ENCODE data around the gene KCNQ1. TPM values are rescaled to one million over a fixed set of nuclear protein-coding genes. Genes with fewer than 3 reads are reported as not detected.

The KCNQ1 gene
- total RNA-seq, 1 donor from 2014 or later: 1.6 TPM

DNA sequence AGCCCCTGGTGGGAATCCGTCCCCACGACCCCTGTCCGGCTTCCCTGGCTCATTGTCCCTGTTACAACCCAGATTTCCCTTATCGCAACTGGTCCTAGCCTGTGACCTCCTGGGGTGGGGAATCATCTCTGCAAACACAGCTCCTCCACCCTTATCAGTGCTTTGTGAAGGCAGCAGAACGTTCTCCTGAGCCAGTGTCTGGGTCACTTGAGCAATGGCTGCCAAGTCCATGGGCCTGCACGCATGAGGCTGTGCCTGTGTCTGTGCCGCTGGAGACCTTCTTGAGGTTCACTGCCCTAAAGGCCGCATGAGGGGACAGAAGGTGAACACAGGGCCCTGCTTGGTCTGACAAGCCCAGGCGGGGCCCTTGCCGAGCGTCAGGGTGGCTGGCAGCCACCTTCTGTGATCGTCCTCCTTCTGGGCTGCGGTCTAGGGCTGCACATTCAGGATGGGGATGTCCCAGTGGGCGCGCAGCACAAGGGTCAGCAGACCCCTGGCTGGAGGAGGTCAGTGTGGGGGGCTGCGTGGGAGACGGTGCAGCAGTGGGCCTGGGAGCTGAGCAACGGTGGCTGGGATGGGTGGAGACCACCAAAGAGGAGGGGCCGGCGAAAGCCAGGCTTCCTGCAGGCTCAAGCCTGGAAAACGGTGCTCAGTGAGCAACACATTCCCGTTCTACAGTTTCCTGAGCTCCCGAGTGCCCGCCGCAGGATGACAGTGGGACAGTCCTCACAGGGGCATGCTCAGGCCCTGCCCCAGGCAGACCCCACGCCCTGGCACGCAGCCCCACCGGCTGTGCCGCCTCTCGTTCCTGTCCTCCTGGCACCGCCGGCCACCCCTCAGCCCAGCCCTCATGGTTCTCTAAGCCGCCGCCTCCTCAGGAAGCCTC lies 366.6 kb downstream of the KCNQ1 start:
- Histone ChIP-seq H3K36me3 (ENCODE audit: control insufficient read depth, insufficient read depth, low read length) (no peaks in the 10 kb centered on the region), H3K4me3 (ENCODE audit: low read depth, low read length) (no peak overlapping the region), H3K27me3 (ENCODE audit: control insufficient read depth, insufficient read depth, low read length) (peaks cover 13% of the 10 kb centered on the region)
- no peak for FAIRE-seq
- DNase-seq (ENCODE audit: low read depth): no peak
- TF ChIP-seq CTCF (IDR thresholded peaks at IDR 0.05; ENCODE audit: insufficient read depth, low read length, severe bottlenecking): no peak

DNA sequence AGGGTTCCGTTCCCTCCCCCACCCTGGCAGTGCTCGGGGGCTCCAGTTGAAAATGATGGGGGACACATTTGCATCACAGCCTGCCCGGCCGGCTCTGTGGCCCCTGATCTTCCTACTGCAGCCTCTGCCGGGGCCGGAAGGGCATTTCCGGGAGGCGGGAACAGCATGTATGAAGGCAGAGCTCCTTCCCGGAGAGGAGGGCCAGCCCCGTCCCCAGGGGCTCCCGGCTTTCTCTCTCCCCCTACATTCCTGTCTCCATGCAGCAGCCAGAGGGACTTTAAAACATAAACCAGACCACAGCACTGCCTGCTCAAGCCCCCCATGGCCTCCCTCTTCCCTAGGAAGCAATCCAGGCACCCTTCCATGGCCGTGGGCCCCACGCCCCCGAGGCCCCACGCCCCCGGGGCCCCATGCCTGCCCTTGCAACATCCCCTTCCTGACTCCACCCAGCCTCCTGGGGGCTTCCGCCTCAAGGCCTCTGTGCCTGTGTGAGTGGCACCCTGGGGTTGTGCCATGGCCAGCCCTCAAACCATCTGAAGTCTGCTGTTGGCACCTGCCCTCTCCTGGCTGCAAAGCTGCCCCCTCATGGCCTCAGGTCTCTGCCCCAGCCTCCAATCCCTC lies 367.7 kb downstream of the KCNQ1 start:
- Histone ChIP-seq H3K36me3 (ENCODE audit: control insufficient read depth, insufficient read depth, low read length) (no peaks in the 10 kb centered on the region), H3K27me3 (ENCODE audit: control insufficient read depth, insufficient read depth, low read length) (peaks cover 9% of the 10 kb centered on the region), H3K4me3 (ENCODE audit: low read depth, low read length) (no peak overlapping the region)
- DNase-seq (ENCODE audit: low read depth) (no peak), FAIRE-seq (no peak)
- TF ChIP-seq CTCF (IDR thresholded peaks at IDR 0.05; ENCODE audit: insufficient read depth, low read length, severe bottlenecking): no peak

GRCh38 chr11:2813141-2813908 lies 368.5 kb downstream of the KCNQ1 start:
- TF ChIP-seq CTCF (IDR thresholded peaks at IDR 0.05; ENCODE audit: insufficient read depth, low read length, severe bottlenecking): no peak
- Histone ChIP-seq H3K27me3 (ENCODE audit: control insufficient read depth, insufficient read depth, low read length) (peaks cover 4% of the 10 kb centered on the region), H3K4me3 (ENCODE audit: low read depth, low read length) (no peak overlapping the region), H3K36me3 (ENCODE audit: control insufficient read depth, insufficient read depth, low read length) (no peaks in the 10 kb centered on the region)
- no peak for DNase-seq (ENCODE audit: low read depth)
- no peak for FAIRE-seq

GRCh38 chr11:2813968-2814367 lies 369.2 kb downstream of the KCNQ1 start:
- FAIRE-seq: no peak

GRCh38 chr11:2814751-2815150 lies 369.9 kb downstream of the KCNQ1 start:
- no peak for DNase-seq (ENCODE audit: low read depth)
- TF ChIP-seq CTCF (IDR thresholded peaks at IDR 0.05; ENCODE audit: insufficient read depth, low read length, severe bottlenecking): no peak
- Histone ChIP-seq H3K4me3 (ENCODE audit: low read depth, low read length) (no peak overlapping the region), H3K27me3 (ENCODE audit: control insufficient read depth, insufficient read depth, low read length) (peaks cover 2% of the 10 kb centered on the region), H3K36me3 (ENCODE audit: control insufficient read depth, insufficient read depth, low read length) (no peaks in the 10 kb centered on the region)
- no peak for FAIRE-seq

More at GRCh38 chr11:2813968-2814367, 369.2 kb downstream of the KCNQ1 start:
- no peak for DNase-seq (ENCODE audit: low read depth)
- Histone ChIP-seq H3K4me3 (ENCODE audit: low read depth, low read length) (no peak overlapping the region), H3K27me3 (ENCODE audit: control insufficient read depth, insufficient read depth, low read length) (peaks cover 2% of the 10 kb centered on the region), H3K36me3 (ENCODE audit: control insufficient read depth, insufficient read depth, low read length) (no peaks in the 10 kb centered on the region)
- no peak for TF ChIP-seq CTCF (IDR thresholded peaks at IDR 0.05; ENCODE audit: insufficient read depth, low read length, severe bottlenecking)

Data from bronchial epithelial cell (primary cell).